TTC549 (cell line): ENCODE results near the gene PBX3.
"Not testable (repeated sequence)": the region's sequence is repeated elsewhere in the genome, so short reads cannot be mapped to it uniquely, and the experiment has no call there.

ENCODE experiments used
- FAIRE-seq: peaks from 2 replicates; lab custom pipeline; 2012; peaks lifted over from hg19 to GRCh38; lab: Jason Lieb, UNC

The PBX3 gene

DNA sequence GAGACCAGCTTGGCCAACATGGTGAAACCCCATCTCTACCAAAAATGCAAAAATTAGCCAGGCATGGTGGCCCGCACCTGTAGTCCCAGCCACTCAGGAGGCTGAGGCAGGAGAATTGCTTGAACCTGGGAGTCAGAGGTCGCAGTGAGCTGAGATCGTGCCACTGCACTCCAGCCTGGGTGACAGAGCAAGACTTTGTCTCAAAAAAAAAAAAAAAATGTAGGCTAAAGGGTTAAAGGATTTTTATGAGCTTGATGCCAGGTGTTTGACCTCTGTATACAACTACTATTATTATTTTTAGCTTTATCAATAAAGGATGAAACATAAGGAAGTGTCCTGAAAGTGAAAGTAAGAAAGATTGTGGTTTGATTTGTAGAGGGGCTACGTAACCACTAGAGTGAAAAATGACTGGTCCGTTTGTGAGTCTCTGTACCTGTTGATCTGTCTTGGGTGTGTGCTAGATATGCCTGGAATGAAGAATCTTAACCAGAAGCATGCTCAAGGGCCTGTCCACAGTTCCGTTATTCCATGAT, 76.8 kb downstream of the PBX3 start:
- not testable (repeated sequence) for FAIRE-seq

DNA sequence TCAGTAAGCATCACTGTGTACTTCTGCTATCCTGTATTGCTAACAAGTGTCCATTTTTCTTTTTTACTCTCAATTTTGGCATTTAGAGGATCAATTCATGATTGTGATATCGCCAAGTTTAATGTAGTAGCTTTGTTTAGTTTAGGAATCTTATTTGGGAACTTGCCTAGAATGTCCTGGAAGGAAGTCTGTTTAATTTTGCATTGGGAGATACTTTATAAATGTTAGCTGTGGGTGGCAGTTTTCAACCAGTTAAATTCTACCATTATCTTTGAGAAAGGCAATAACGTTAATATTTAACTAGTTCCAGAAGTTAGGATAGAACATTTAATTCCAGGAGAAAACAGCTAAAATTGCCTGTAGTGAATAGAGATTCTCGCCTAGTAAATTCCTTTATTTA, 78.6 kb downstream of the PBX3 start:
- no peak for FAIRE-seq

DNA sequence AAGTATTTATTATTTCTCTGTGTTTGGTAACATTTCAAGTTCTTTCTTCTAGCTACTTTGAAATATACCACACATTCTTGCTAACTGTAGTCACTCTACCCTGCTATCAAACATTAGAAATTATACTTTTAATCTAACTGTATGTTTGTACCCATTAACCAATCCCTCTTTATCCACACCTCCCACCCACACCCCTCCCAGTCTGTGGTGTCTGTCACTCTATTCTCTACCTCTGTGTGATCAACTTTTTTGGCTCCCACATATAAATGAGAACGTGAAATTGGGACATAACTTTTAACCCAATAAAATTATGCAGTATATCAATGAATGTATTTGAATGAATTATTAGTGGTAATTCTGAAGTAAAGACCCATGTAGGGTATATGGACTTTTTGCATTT, 79.7 kb downstream of the PBX3 start:
- no peak for FAIRE-seq

DNA sequence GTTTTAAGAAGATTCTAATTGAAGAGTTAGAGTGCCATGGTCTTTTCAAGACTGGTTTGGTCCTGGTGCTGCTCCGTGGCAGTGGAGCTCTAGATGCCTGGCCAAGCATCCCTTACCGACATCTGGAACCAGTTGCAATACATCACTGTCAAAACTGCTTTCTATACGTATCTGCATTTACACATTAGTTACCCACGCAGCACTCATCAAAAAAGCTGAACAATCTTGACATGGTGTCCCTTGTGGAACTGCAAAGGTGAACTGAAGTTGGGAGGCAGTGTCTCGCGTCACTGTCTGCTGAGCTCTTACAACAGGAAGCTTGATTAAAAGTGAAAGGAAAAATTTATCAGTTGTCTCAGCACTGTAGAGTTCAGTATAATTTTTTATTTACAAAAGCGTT, 82.6 kb downstream of the PBX3 start:
- no peak for FAIRE-seq

DNA sequence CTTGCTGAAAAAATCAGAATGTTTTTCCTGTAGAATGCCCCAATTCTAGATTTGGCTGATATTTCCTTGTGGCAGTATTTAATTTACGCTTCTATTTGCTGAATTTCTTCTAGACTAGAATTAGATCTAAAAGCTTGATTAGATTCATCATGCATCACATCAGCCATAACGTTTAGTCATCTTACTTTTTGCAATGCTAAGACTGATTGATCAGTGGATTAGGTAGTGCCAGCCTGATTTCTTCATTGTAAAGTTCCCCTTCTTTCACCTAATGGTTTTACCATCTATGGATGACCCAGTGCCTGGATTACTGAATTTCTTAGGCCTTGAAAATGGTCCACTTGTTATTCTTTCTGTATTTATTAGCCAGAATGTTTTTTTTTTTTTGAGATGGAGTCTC, 83.9 kb downstream of the PBX3 start:
- no peak for FAIRE-seq

DNA sequence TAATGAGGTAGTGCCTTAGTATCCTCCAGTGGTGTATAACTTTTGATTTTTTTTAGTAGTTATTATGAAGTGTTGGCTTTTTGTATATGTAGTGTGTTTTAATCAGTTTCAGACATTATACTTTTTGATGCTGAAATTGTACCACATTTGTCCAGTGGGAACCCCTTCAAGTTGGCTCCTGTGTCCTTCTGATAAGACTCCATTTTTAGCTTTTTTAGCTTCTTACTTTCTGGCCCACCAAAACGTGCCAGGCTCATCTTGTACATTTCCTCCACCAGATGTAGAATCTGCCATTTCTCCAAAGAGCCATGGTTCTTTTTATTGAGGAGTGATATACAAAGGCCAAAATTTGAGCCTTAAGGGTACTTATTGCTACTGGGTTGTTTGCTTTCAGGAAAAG, 84.4 kb downstream of the PBX3 start:
- FAIRE-seq, result no peak

DNA sequence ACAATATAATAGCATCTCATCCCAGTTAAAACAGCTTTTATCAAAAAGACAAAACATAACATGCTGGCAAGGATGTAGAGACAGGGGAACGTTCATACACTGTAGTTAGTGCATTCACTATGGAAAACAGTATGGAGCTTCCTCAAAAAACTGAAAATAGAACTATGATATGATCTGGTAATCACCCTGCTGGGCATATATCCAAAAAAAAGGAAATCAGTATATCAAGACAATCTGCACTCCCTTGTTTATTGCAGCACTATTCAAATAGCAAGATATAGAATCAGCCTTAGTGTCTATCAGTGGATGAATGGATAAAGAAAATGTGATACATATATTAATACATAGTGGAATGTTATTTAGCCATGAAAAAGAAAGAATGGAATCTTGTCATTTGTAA, 88.5 kb downstream of the PBX3 start:
- no peak for FAIRE-seq

DNA sequence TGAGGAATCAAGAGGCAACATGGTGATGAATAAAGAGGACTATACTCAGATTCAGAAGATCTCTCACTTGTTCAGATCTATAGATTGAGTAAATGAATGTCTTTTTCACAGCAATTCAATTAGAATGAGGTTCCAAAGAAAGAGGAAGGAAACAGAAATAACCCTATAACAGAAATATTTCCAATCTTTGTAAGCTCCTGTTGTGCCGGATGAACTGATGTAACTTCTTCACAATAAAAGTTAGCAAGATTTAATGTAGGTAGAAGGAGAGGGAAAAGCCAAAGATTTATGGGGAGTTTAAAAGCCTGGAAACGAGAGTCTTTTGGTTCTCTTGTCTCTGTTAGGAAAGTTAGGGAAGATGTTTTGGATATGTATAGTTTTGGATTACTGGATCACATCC, 92.1 kb downstream of the PBX3 start:
- FAIRE-seq, result no peak

DNA sequence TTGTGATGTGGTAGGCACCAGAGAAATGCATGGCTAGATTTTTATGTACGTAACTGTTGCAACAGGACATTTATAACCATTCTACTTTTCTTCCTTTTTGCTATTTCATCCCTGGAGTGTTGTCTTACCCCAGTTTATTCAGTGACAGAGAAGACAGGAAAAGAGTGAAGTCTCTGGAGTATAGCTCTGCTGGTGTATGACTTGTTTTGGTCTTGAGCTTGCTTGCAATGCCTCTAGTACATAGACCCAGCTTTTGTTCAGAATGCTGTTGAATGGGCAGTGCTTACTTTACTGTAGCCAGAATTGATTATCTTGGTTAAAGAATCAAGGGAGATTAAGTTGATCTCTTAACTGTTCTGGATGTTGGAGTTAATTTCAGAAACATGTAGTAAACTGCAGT, 94.3 kb downstream of the PBX3 start:
- no peak for FAIRE-seq

DNA sequence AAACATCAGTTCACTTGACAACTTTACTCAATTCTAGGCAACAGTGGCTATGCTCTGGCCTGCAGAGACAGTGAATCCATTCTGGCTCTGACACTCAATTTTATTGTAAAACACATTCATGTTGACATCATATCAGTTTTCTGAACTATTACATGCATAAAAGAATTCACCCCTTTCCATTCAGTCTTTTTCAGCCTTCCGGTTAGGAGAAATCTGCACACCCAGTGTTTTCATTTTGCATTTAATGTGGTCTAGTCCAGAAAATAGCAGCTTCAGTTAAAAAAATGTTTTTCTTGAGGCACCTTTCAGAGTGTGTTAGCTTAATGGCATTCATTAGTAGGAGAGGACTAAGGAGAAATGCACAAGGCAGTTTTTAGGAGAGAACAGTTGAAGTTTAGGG, 95.1 kb downstream of the PBX3 start:
- FAIRE-seq, result no peak

DNA sequence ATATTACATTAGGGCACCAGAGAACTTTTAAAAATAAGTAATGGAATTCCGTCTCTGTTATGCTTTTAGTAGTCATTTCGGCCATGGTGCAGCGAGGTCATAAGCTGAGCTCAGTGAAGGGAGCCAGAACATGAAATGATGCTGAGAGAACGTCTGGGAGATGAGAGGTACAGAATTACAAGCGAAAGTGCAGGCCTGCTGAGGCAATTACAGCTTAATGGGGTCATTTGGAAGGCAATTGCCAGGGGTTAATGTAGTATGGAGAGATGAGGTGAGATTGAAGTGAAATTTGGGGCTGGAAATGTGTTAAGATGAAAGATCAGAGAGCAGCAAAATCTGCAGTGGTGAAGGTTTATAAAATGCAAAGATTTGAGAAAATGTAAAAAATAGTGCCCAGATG, 96.5 kb downstream of the PBX3 start:
- no peak for FAIRE-seq

DNA sequence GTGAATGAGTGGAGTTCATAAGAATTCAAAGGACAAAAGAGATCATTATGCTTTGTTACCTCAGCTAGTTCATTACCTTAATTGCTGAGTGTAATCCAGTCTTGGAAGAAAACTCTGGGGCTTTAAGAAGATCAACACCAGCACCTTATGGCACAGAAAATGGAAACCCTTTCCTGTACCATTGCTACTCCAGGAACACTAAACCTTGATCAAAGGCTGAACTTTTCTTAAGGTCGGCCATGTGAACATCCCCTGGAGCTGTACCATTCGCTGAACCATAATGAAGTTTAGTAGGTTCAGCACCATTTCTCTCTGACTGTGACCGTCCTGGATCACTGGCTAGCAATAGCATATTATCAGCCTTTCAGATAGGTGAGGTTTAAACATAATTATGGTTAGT, 97.4 kb downstream of the PBX3 start:
- no peak for FAIRE-seq

DNA sequence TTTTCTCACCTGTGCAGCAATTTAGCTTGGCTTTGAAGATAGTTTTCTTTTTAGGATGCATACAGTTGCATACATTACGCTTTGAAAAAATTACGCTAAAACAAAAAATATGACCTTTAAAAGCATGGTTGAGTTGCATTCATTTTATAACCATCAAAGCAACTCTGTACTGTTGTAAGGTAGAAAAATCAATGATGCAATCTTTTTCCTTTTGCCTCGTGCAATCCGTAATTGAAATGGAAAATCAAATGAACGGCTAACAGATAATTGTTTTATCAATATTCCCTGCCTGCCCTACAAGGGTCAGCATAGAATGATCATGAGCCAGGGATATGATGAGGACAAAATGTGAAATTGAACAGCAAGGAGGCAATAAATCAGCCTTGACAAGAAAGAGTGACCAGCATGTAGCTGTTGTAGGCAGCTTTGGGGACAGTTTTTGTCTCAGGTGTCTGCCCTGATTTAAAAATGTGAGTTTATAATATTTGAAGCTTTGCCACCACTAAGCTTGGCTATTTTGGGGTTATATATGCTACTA, 98.2 kb downstream of the PBX3 start:
- no peak for FAIRE-seq

DNA sequence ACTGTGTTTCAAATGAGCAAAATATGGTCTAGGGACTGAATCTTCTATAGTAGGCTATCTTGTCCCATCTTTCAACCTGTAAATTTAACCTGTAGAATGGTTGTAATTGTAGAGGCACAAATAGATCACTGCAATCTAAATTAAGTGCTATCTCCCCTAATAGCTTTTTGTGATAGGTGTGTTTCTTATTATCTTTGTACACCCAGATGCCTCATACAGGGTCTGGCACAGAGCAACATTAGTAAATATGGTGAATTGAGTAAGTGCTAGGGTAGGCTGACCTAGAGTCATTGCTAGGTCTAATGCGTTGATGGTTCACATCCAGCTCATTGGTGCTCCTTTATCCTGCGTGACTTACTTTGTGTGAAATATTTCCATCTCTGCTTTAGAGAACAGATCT, 100.6 kb downstream of the PBX3 start:
- no peak for FAIRE-seq

DNA sequence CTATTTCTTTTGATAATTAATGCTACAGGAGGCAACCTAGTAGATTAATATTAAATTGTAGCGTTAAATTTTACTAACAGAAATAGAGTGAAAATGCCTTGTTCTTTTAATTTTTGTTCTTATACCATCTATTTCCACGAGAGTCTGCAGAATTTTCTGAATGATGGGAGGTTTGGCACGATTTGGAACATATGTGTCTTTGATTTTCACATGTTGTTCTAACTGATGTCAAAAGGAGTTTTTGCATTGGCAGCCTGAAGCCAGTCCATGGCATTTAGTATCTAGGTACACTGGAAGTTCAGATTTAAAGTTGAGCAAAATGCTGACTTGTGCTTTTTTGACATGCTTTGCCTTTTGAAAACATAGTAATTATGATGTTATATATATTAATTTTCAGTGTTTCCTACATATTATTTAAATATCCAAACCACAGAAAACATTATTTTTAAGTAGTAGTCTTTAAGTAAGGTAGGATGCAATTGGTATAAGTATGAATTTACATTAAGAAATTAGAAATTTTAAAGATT, 103.0 kb downstream of the PBX3 start:
- FAIRE-seq, result peak; percentile 22

DNA sequence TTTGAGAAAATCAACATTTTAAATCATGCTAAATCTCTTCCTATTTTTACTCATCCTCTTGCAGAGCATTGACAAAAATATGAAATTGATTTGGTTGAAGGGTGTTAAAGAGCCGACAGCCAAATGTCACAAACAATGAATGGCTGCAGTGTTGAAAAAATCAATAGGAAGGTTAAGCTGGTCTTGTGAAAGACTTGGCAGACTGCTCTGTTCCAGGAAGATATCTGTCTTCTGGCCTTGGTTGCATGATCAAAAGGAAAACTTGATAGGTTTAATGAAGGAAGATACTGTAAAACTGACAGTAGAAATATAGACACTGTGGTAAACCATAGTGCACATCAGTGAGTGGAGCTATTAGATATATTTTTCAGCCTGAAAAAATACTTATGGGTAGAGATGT, 103.6 kb downstream of the PBX3 start:
- no peak for FAIRE-seq

DNA sequence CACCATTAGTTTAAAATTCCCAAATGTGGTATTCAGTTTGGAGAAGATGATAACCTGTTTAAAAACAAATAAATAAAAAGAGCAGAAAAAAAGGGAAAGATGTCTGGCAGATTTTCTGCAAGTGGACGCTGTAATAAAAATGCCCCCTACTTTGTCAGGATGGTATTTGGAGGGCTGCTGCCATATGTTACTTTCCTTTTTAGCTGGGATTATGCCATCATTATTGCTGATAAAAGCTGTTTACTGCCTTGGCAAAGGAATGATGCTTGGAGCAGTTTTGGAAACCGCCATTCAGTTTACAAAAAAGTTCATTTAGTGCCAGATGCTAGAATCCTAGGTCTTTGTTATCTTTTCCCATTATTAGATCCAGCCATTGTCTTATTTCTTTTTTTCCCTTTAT, 104.8 kb downstream of the PBX3 start:
- no peak for FAIRE-seq

DNA sequence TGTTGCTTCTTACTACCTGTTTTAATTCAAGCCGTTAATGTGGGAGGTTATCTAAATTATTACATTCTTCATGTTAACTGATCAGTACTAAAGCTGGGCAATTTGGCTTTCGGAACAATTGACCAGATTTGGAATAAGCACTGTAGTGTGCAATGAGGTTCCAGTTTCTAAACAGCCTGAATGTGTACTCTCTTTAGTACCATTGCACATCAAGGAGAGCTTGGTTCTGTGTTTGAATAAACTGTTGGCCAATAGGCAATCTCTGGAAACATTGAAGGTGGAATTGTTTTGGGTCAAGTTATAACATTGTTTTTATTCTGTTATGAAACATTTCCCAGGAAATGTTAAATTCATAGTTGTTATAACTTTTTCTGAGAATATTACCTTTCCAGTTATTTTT, 105.2 kb downstream of the PBX3 start:
- FAIRE-seq, result no peak

DNA sequence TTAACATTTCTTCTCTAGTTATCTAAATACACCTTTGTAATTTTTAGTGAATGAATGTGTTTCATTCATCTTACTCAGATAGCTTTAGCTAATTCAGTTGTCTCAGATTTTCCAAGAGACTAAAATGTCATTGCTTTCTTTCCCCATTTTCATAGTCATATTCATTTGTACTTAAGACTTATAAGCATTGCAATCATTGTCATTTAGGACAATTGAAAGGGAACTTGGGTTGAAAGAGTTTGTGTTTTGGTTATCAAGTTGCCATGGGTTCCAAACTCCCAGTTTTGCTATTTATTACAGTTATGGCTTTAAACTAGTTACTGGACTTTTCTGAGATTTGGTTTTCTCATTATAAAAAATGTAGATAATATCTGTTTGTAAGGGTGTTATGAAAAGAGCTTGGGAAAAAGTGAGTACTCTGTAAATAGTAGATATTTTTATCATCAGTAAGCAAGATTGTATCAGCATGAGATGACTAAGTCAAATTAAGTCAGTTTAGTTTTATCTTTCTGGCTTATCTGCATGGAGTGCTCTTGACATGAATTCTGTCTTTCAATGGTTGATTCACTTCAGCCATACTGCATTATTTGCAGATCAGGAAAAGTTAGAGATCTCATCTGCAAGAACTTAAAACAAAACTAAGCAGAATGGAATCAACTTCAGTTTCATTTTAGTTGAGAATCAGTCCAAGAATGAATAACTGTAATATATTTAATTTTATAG, 107.5 kb downstream of the PBX3 start:
- no peak for FAIRE-seq

DNA sequence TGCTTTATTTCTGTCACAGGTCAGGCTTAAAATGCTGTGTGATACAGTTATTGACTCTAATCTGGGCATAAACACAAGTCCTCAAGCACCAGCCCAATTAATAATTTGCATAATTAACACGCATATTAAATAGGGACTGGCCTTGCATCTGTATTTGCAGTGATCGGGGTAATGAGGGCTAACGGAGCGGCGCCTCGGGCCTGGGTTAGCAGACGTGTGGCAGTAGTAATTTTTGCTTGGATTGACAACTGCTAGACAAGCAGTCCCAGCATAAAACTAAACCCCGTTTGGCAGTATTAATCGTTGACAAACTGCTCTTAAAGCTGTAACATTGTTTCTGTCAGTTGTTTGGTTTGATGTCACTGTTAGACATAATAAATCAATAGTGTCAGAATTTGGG, 109.2 kb downstream of the PBX3 start:
- no peak for FAIRE-seq

DNA sequence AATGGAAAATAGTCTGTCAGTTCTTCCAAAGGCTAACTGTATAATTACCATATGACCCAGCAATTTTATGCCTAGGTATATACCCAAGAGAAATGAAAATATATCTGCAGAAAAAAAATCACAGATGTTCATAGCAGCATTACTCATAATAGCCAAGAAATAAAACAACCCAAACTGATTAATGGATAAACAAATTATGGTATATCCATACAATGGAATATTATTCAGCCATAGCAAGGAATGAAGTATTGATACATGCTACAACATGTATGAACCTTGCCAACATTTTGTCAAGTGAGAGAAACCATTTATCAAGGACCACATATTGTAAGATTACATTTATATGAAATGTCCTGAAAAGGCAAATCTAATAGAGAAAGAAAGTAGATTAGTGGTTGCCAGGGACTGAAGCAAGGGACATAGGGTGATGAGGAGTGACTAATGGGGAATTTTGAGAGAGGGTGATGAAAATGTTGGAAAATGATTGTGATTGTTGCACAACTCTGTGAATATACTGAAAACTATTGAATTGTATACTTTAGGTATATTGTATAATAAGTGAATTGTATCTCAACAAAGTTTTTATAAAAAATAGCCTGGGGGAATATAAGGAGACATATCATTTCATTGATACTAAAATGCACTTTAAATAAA, 114.4 kb downstream of the PBX3 start:
- FAIRE-seq, result no peak

DNA sequence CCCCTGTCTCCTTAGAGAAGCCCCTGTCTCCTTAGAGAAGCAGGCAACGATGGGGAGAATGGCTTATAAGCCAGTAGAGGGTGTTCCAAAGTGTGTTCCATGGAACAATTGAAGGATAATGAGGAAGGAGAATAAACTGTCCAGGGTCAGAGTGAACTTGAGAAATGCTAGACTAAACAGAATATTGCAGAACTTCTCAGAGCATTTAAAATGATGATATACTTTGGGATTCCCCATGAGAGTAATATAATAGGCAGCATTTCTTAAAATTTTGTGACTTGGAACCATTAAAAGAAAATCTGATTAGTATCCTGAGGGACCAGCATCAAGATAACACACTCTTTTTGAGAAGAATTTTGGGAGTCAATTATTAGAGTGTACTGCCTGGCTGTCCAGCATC, 116.8 kb downstream of the PBX3 start:
- FAIRE-seq, result no peak

DNA sequence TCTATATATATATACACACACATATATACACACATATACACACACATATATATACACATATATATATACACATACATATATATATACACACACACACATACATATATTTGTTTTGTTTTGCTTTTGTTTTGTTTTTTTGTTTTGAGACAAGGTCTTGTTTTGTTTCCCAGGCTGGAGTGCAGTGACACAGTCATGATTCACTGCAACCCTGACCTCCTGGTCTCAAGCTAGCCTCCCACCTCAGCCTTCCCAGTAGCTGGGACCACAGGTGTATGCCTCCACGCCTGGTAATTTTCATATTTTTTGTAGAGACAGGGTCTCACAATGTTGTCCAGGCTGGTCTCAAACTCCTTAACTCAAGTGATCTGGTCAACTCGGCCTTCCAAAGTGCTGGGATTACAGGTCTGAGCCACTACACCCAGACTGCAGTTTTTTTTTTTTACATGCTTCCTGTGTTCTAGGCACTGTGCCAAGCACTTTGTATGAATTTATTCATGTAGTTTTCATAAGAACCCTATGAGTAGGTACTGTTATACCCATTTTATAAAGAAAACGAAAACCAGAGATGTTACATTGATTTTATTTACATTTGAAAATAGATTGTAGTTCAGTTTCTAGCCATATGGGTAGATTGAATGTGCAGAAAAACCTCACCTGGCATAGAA, 120.7 kb downstream of the PBX3 start:
- no peak for FAIRE-seq
